OCI-LY1 (cell line): ENCODE results near the gene BRI3BP.
"Not testable (repeated sequence)": the region's sequence is repeated elsewhere in the genome, so short reads cannot be mapped to it uniquely, and the experiment has no call there.

ENCODE experiments used
- H2AFZ ChIP-seq: fragments of 200-600 bp; sonication (generic), shearing (Covaris generic); 2 replicates; pipeline ENCODE4 v1.6.0; 2014; ENCODE audit warnings: antibody characterized with exemption, mild to moderate bottlenecking, low read length
- H3F3A ChIP-seq: fragments of 200-600 bp; sonication (generic), shearing (Covaris generic); 2 replicates; pipeline ENCODE4 v1.6.0; 2014; ENCODE audit warnings: mild to moderate bottlenecking, antibody characterized with exemption, low read length, moderate library complexity; ENCODE audit not compliant: insufficient read depth
- H3K27ac ChIP-seq: fragments of 200-600 bp; sonication (generic); 2 replicates; pipeline ENCODE4 v1.5.1; 2014; ENCODE audit warnings: low read length, mixed run types, mild to moderate bottlenecking, low read depth; ENCODE audit not compliant: poor library complexity, severe bottlenecking
- H3K27me3 ChIP-seq: fragments of 200-600 bp; sonication (generic); 2 replicates; pipeline ENCODE4 v1.6.0; 2014; ENCODE audit warnings: antibody characterized with exemption, mild to moderate bottlenecking, low read length, moderate library complexity; ENCODE audit not compliant: insufficient read depth
- H3K36me3 ChIP-seq: fragments of 200-600 bp; sonication (generic); 2 replicates; pipeline ENCODE4 v1.6.1; 2014; ENCODE audit warnings: mild to moderate bottlenecking, antibody characterized with exemption, low read length, moderate library complexity, mixed read lengths; ENCODE audit not compliant: insufficient read depth
- H3K4me1 ChIP-seq: fragments of 200-600 bp; sonication (generic); 2 replicates; pipeline ENCODE4 v1.5.1; 2014; ENCODE audit warnings: mild to moderate bottlenecking, low read length, moderate library complexity; ENCODE audit not compliant: insufficient read depth, severe bottlenecking
- H3K4me2 ChIP-seq: fragments of 200-600 bp; sonication (generic), shearing (Covaris generic); 2 replicates; pipeline ENCODE4 v1.6.1; 2014; ENCODE audit warnings: low read length
- H3K4me3 ChIP-seq: fragments of 200-600 bp; sonication (generic); 2 replicates; pipeline ENCODE4 v1.5.1; 2014; ENCODE audit warnings: low read length, low read depth, mild to moderate bottlenecking, mixed read lengths; ENCODE audit not compliant: poor library complexity, severe bottlenecking
- H3K79me2 ChIP-seq: fragments of 200-600 bp; shearing (Covaris generic); 2 replicates; pipeline ENCODE4 v1.6.1; 2016; ENCODE audit warnings: mixed run types, low read length, mixed read lengths; ENCODE audit not compliant: insufficient read depth
- H3K9ac ChIP-seq: fragments of 200-600 bp; sonication (generic), shearing (Covaris generic); 2 replicates; pipeline ENCODE4 v1.6.1; 2014; ENCODE audit warnings: mild to moderate bottlenecking, low read length, mixed read lengths
- H3K9me2 ChIP-seq: fragments of 200-600 bp; sonication (generic), shearing (Covaris generic); 2 replicates; pipeline ENCODE4 v1.6.1; 2014; ENCODE audit warnings: low read depth, mild to moderate bottlenecking, low read length, mixed read lengths
- H3K9me3 ChIP-seq: fragments of 200-600 bp; shearing (Covaris generic); 2 replicates; pipeline ENCODE4 v1.6.1; 2014; ENCODE audit warnings: low read length, mixed read lengths
- H4K20me1 ChIP-seq: fragments of 200-600 bp; sonication (generic), shearing (Covaris generic); 2 replicates; pipeline ENCODE4 v1.6.0; 2016; ENCODE audit warnings: mild to moderate bottlenecking, low read length; ENCODE audit not compliant: insufficient read depth
- CTCF ChIP-seq: fragments of 200-600 bp; sonication (generic), shearing (Covaris generic); IDR thresholded peaks from 2 replicates; pipeline ENCODE4 v1.5.1; 2017; ENCODE audit warnings: mild to moderate bottlenecking, antibody characterized with exemption, low read length, moderate library complexity, mixed read lengths
- EZH2 ChIP-seq: fragments of 200-600 bp; sonication (generic), shearing (Covaris generic); IDR thresholded peaks from 2 replicates; pipeline ENCODE4 v1.8.0; 2017; ENCODE audit warnings: borderline replicate concordance, mixed run types, mild to moderate bottlenecking, antibody characterized with exemption, low read length, moderate library complexity, mixed read lengths

The BRI3BP gene

GRCh38 chr12:125070661-125071390 is 77.4 kb downstream of the BRI3BP start:
- Histone ChIP-seq H3K4me3 (peak overlapping the region; percentile 11), H4K20me1 (no peaks in the 10 kb centered on the region), H3K27me3 (no peaks in the 10 kb centered on the region), H3K4me2 (peak overlapping the region; percentile 36; the same call in 1 of the 2 replicates), H3K27ac (peak overlapping the region; percentile 35), H2AFZ (no peak overlapping the region), H3K9me3 (no peaks in the 10 kb centered on the region), H3K9me2 (no peaks in the 10 kb centered on the region), H3K36me3 (peaks cover 7% of the 10 kb centered on the region; the same call in 1 of the 2 replicates), H3F3A (no peaks in the 10 kb centered on the region), H3K4me1 (peaks cover 29% of the 10 kb centered on the region), H3K79me2 (no peaks in the 10 kb centered on the region), H3K9ac (no peak overlapping the region; the same call in 1 of the 2 replicates)
- no peak for TF ChIP-seq EZH2
- no peak; the same call in 1 of the 2 replicates for TF ChIP-seq CTCF

GRCh38 chr12:125071456-125071855 is 78.0 kb downstream of the BRI3BP start:
- Histone ChIP-seq H3K36me3 (peaks cover 14% of the 10 kb centered on the region; the same call in 1 of the 2 replicates), H3K27ac (peak overlapping the region; percentile 35), H3K9me2 (no peaks in the 10 kb centered on the region), H3K9ac (peak overlapping the region; percentile 31; the same call in 1 of the 2 replicates), H2AFZ (no peak overlapping the region), H3K4me3 (peak overlapping the region; percentile 11), H3F3A (no peaks in the 10 kb centered on the region), H3K9me3 (no peaks in the 10 kb centered on the region), H4K20me1 (no peaks in the 10 kb centered on the region), H3K27me3 (no peaks in the 10 kb centered on the region), H3K4me2 (peak overlapping the region; percentile 36), H3K79me2 (no peaks in the 10 kb centered on the region), H3K4me1 (peaks cover 23% of the 10 kb centered on the region)
- TF ChIP-seq EZH2 (no peak), CTCF (no peak)

- no peak overlapping the region for H3K9ac ChIP-seq
- H4K20me1 ChIP-seq, result no peaks in the 10 kb centered on the region
- peaks cover 19% of the 10 kb centered on the region; the same call in 1 of the 2 replicates for H3K36me3 ChIP-seq
- H3K27ac ChIP-seq, result no peak overlapping the region
- TF ChIP-seq CTCF, result no peak
- no peak for TF ChIP-seq EZH2
- H3K4me3 ChIP-seq, result no peak overlapping the region
- H2AFZ ChIP-seq, result no peak overlapping the region
- H3K79me2 ChIP-seq, result no peaks in the 10 kb centered on the region
- H3F3A ChIP-seq, result no peaks in the 10 kb centered on the region
- no peaks in the 10 kb centered on the region for H3K9me3 ChIP-seq
- H3K4me1 ChIP-seq, result peaks cover 23% of the 10 kb centered on the region
- no peaks in the 10 kb centered on the region for H3K27me3 ChIP-seq
- H3K4me2 ChIP-seq, result no peak overlapping the region
- H3K9me2 ChIP-seq, result no peaks in the 10 kb centered on the region
These were observed 79.1 kb downstream of the BRI3BP start for GRCh38 chr12:125072496-125072895.

GRCh38 chr12:125074294-125074693 is 80.8 kb downstream of the BRI3BP start:
- not testable (repeated sequence) for H3K27me3 ChIP-seq, H3K9me3 ChIP-seq
- peaks cover 19% of the 10 kb centered on the region; the same call in 1 of the 2 replicates for H3K36me3 ChIP-seq

More at GRCh38 chr12:125074294-125074693, 80.8 kb downstream of the BRI3BP start:
- not testable (repeated sequence) for H3K27ac ChIP-seq, H3F3A ChIP-seq, H3K9me2 ChIP-seq, H4K20me1 ChIP-seq, H3K4me3 ChIP-seq, H3K4me2 ChIP-seq, H2AFZ ChIP-seq, H3K79me2 ChIP-seq, H3K9ac ChIP-seq
- peaks cover 23% of the 10 kb centered on the region for H3K4me1 ChIP-seq
